H1 (cell line): Measurements from ENCODE around the gene MT4.

Source experiments
- BCL11A ChIP-seq, 2 experiments: IDR thresholded peaks; one replicate each; pipeline ENCODE4 v1.6.1; 2011; ENCODE audit warnings: low read depth in 2 of 2, low read length in 2 of 2, mild to moderate bottlenecking in 2 of 2
- EP300 ChIP-seq, 2 experiments: IDR thresholded peaks; 1 replicate in 1 of 2; 2 replicates in 1 of 2; pipeline ENCODE4 v1.6.1; 2011 to 2012; ENCODE audit warnings: low read depth in 2 of 2, low read length in 2 of 2, mild to moderate bottlenecking in 2 of 2, borderline replicate concordance in 1 of 2, inconsistent platforms in 1 of 2, moderate library complexity in 1 of 2
- EZH2 ChIP-seq: fragments of 200-600 bp; sonication (generic); IDR thresholded peaks from 2 replicates; pipeline ENCODE4 v1.7.1; 2012; ENCODE audit warnings: low read depth, mild to moderate bottlenecking, moderate library complexity, low read length, inconsistent platforms; ENCODE audit not compliant: severe bottlenecking
- MAFK ChIP-seq: IDR thresholded peaks from 2 replicates; pipeline ENCODE4 v1.6.1; 2012; ENCODE audit warnings: low read depth, mild to moderate bottlenecking, improper control_type of control experiment, low read length
- MAX ChIP-seq: IDR thresholded peaks from 2 replicates; pipeline ENCODE4 v1.6.1; 2012; ENCODE audit warnings: inconsistent platforms
- SP1 ChIP-seq: IDR thresholded peaks from 2 replicates; pipeline ENCODE4 v1.6.1; 2011; ENCODE audit warnings: low read depth, low read length
- TBP ChIP-seq: IDR thresholded peaks from 2 replicates; pipeline ENCODE4 v1.6.1; 2011; ENCODE audit warnings: low read depth, low read length, improper control_type of control experiment
- TF ChIP-seq, protein P1 (sequence below), 3 experiments: IDR thresholded peaks; 1 replicate in 2 of 3; 2 replicates in 1 of 3; pipeline versions ENCODE4 v1.5.1 to v1.6.1; 2011; ENCODE audit warnings: low read length in 3 of 3, mild to moderate bottlenecking in 3 of 3, inconsistent platforms in 2 of 3, low read depth in 1 of 3, moderate library complexity in 1 of 3; ENCODE audit not compliant: insufficient read depth in 1 of 3; ENCODE audit errors: control extremely low read depth in 1 of 3
- TF ChIP-seq, protein P2 (sequence below): IDR thresholded peaks from 2 replicates; pipeline ENCODE4 v1.6.1; 2011; ENCODE audit warnings: low read length, improper control_type of control experiment

DNA sequence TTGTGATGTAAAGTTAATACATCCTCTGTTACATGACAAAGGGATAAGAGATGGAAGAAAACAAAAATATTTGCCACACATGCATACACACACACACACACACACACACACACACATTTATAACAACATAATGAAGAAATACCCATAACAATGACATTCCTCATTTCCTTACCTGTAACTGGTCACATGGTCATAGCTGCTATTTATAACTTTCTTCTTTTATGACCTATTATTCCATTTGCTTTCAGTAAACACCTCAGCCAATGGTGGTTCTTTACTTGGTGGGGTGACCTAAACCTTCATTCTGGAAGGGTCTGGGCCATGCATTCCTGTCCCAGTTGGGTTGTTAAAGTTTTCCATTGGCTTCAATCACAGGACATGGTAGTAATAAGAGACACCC lies 48.8 kb downstream of the MT4 start:
- TF ChIP-seq TBP (no peak), SP1 (no peak), MAX (no peak), BCL11A (IDR thresholded peaks at IDR 0.05; ENCODE audit: low read depth in 2 of 2, low read length in 2 of 2) (no peak), EP300 (IDR thresholded peaks at IDR 0.05; ENCODE audit: borderline replicate concordance in 1 of 2, low read depth in 2 of 2, low read length in 2 of 2) (no peak), MAFK (no peak), EZH2 (no peak)
- TF ChIP-seq, protein P1, sequence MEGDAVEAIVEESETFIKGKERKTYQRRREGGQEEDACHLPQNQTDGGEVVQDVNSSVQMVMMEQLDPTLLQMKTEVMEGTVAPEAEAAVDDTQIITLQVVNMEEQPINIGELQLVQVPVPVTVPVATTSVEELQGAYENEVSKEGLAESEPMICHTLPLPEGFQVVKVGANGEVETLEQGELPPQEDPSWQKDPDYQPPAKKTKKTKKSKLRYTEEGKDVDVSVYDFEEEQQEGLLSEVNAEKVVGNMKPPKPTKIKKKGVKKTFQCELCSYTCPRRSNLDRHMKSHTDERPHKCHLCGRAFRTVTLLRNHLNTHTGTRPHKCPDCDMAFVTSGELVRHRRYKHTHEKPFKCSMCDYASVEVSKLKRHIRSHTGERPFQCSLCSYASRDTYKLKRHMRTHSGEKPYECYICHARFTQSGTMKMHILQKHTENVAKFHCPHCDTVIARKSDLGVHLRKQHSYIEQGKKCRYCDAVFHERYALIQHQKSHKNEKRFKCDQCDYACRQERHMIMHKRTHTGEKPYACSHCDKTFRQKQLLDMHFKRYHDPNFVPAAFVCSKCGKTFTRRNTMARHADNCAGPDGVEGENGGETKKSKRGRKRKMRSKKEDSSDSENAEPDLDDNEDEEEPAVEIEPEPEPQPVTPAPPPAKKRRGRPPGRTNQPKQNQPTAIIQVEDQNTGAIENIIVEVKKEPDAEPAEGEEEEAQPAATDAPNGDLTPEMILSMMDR (IDR thresholded peaks at IDR 0.05; ENCODE audit: control extremely low read depth in 1 of 3, insufficient read depth in 1 of 3, low read depth in 1 of 3, low read length in 3 of 3): no peak
- TF ChIP-seq, protein P2, sequence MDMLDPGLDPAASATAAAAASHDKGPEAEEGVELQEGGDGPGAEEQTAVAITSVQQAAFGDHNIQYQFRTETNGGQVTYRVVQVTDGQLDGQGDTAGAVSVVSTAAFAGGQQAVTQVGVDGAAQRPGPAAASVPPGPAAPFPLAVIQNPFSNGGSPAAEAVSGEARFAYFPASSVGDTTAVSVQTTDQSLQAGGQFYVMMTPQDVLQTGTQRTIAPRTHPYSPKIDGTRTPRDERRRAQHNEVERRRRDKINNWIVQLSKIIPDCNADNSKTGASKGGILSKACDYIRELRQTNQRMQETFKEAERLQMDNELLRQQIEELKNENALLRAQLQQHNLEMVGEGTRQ: no peak
